Mucosa of descending colon (tissue), 3 donors: ENCODE results near the gene MIA3. TPM values are rescaled to one million over a fixed set of nuclear protein-coding genes. Genes with fewer than 3 reads are reported as not detected.

Experiments
- ATAC-seq: fragments of 200-7000 bp; cut with Tn5 transposase; one replicate; pipeline ENCODE4 v1.9.1; 2020; ENCODE audit warnings: mild to moderate bottlenecking, moderate library complexity
- DNase-seq, 3 donors: peaks; one replicate each; pipeline ENCODE4 v3.0.0-alpha.2; 2020
- H3K36me3 ChIP-seq: fragments of 200-600 bp; one replicate; pipeline ENCODE4 v1.8.0; 2021; ENCODE audit warnings: low read depth, mild to moderate bottlenecking
- H3K4me1 ChIP-seq: fragments of 200-600 bp; one replicate; pipeline ENCODE4 v1.8.0; 2021; ENCODE audit warnings: low read depth, mild to moderate bottlenecking
- H3K4me3 ChIP-seq: fragments of 200-600 bp; one replicate; pipeline ENCODE4 v1.8.0; 2021; ENCODE audit warnings: mild to moderate bottlenecking
- H3K9me3 ChIP-seq: fragments of 200-600 bp; one replicate; pipeline ENCODE4 v1.8.0; 2021; ENCODE audit warnings: mild to moderate bottlenecking
- CTCF ChIP-seq: fragments of 200-600 bp; IDR thresholded peaks from one replicate; pipeline ENCODE4 v1.8.0; 2022; ENCODE audit warnings: antibody characterized with exemption, mild to moderate bottlenecking
- intact Hi-C, 2 donors: fragments of 100-400 bp; cut with DNase I in 1 of 2; cut with micrococcal nuclease in 1 of 2; formaldehyde crosslinking; loops; one replicate each; pipeline versions ENCODE4 v1.11.0 to v1.11.1; 2022; cut with DNase I, micrococcal nuclease
- total RNA-seq, 3 donors: library from RNA; stranded (reverse); fragmentation: NEBNext Ultra II Directional in 2 of 3; extraction: Animal tissue kit (Norgen Biotek cat#: 25700) in 2 of 3; gene quantifications; one replicate each; pipeline versions ENCODE4 v1.2.1 to v1.2.4, GENCODE V29; 2021 to 2023
- donor health status: DM: no; HTN: no; CAD: no; lungs with moderate emphysema.
- donor health status: DM: no; HTN: no; CAD: no.
- donor health status: DM: no; HTN: yes; CAD: no.

MIA3 gene
- total RNA-seq, 3 donors from 2014 or later: 63.8 to 77.2 (median 71.9) TPM

DNA sequence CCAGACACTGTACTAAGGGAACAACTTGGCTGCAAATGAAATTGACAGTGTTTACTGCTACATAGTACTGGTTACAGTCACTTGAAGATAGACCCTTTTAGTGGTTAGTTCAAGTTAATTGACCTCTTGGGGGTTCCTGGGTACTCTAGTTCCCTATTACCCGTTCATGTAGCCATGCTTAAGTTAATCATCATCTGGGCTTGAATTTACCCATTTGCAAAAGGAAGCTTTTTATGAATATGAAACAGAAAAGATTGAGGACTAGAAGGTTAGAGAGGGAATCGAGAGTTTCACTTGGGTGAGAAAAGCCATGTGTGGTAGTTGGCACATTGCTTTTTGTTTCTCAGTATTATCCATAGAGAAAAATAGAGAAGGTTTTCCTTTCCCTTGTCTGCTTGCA is 2.7 kb downstream of the MIA3 start:
- Histone ChIP-seq H3K36me3 (no peaks in the 10 kb centered on the region), H3K9me3 (no peaks in the 10 kb centered on the region), H3K4me1 (peaks cover 18% of the 10 kb centered on the region), H3K4me3 (no peak overlapping the region)
- no peak for TF ChIP-seq CTCF
- DNase-seq (no peak), ATAC-seq (no peak)
- intact Hi-C loops: no loop called here

GRCh38 chr1:222622765-222623164 is 4.9 kb downstream of the MIA3 start:
- intact Hi-C loops: no loop called here
- Histone ChIP-seq H3K9me3 (no peaks in the 10 kb centered on the region), H3K4me3 (no peak overlapping the region), H3K36me3 (no peaks in the 10 kb centered on the region), H3K4me1 (peaks cover 8% of the 10 kb centered on the region)
- TF ChIP-seq CTCF: no peak
- DNase-seq: no peak
- peak; percentile 28 for ATAC-seq

DNA sequence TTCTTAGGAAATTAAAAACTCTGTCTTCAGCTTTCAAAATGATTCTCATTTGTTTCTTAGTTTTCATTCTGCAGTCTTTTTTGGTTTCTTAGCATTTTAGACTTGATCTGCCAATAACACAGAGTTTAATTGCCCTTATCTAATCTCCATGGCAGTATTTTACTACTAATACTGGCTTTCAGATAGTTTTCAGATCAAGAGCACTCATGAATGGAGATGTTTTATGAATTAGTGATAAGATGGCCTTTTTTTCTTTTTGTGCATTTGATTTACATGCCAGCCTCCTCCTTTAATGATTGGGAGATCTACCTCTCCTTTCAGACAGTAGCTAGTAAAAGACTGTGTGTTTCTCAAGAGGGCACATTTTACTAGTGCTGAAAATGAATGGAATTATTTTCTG is 5.6 kb downstream of the MIA3 start:
- H3K4me1 ChIP-seq: peaks cover 8% of the 10 kb centered on the region
- no peaks in the 10 kb centered on the region for H3K9me3 ChIP-seq
- TF ChIP-seq CTCF: no peak
- ATAC-seq: no peak
- intact Hi-C loops: no loop called here
- H3K4me3 ChIP-seq: no peak overlapping the region
- H3K36me3 ChIP-seq: no peaks in the 10 kb centered on the region
- DNase-seq: no peak

DNA sequence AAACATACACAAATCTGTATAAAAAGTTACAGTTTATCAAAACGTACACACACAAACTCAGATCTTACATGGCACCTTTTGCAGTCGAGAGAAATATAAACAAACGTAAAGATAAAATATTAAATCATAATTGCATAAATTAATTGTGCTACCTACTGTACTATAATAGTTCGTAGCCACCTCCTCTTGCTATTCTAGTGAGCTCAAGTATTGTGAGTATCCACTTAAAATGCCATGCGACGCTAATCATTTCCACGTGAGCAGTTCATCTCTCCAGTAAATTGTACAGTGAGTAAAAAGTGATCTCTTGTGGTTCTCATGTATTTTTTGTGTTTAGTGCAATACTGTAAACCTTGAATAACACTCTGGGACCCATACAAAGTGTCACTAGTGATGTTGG is 6.3 kb downstream of the MIA3 start:
- intact Hi-C loops: no loop called here
- Histone ChIP-seq H3K4me1 (peaks cover 6% of the 10 kb centered on the region), H3K4me3 (no peak overlapping the region), H3K36me3 (no peaks in the 10 kb centered on the region), H3K9me3 (no peaks in the 10 kb centered on the region)
- no peak for TF ChIP-seq CTCF
- ATAC-seq (no peak), DNase-seq (no peak)

GRCh38 chr1:222627232-222627631 is 9.3 kb downstream of the MIA3 start:
- intact Hi-C loops: no loop called here
- TF ChIP-seq CTCF: no peak
- no peak overlapping the region for H3K4me3 ChIP-seq
- H3K9me3 ChIP-seq: no peaks in the 10 kb centered on the region
- DNase-seq (no peak), ATAC-seq (no peak)
- no peaks in the 10 kb centered on the region for H3K4me1 ChIP-seq
- H3K36me3 ChIP-seq: no peaks in the 10 kb centered on the region

DNA sequence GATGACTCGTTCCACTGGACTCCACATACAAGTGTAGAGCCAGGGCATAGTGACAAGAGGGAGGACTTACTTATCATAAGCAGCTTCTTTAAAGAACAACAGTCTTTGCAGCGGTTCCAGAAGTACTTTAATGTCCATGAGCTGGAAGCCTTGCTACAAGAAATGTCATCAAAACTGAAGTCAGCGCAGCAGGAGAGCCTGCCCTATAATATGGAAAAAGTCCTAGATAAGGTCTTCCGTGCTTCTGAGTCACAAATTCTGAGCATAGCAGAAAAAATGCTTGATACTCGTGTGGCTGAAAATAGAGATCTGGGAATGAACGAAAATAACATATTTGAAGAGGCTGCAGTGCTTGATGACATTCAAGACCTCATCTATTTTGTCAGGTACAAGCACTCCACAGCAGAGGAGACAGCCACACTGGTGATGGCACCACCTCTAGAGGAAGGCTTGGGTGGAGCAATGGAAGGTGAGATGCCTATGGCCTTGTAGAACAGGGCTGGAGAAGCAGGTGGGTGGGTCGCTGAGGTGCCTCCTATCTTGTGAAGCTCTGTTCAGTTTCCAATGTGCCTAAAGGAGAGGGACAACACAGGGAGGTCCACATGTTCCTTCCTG is 12.1 kb downstream of the MIA3 start:
- TF ChIP-seq CTCF: no peak
- Histone ChIP-seq H3K9me3 (no peaks in the 10 kb centered on the region), H3K4me3 (no peak overlapping the region), H3K36me3 (peaks cover 5% of the 10 kb centered on the region), H3K4me1 (no peaks in the 10 kb centered on the region)
- ATAC-seq (no peak), DNase-seq (no peak)
- intact Hi-C loops: no loop called here
